Naive thymus-derived CD4-positive, alpha-beta T cell (primary cell): ENCODE data around the gene KLRF1. TPM values are rescaled to one million over a fixed set of nuclear protein-coding genes. Genes with fewer than 3 reads are reported as not detected.

ENCODE experiments used
- ATAC-seq: fragments of 150-1000 bp; cut with Tn5 transposase; 2 replicates; pipeline ENCODE4 v1.10.0; 2021; ENCODE audit warnings: mild to moderate bottlenecking, moderate library complexity
- CTCF ChIA-PET: fragments of 350-600 bp; sonication (Branson Sonifier 250); formaldehyde crosslinking; loops from one replicate; lab custom pipeline; 2021; ENCODE audit warnings: antibody characterized with exemption; lab: Charles Lee
- POLR2A ChIA-PET: fragments of 350-600 bp; sonication (Branson Sonifier 250); formaldehyde crosslinking; loops from one replicate; lab custom pipeline; 2021; ENCODE audit warnings: antibody characterized with exemption, inconsistent platforms; lab: Charles Lee
- DNase-seq, 9 donors: peaks; one replicate each; pipeline versions ENCODE4 v3.0.0 to v3.0.0-alpha.2; 2020 to 2022; ENCODE audit warnings: mixed read lengths in 1 of 9
- H3K27ac ChIP-seq: one replicate; pipeline ENCODE4 v1.7.0; 2013; ENCODE audit warnings: mild to moderate bottlenecking, low read depth, low read length, moderate library complexity
- H3K27me3 ChIP-seq, 2 donors: one replicate each; pipeline ENCODE4 v1.7.0; 2013; ENCODE audit warnings: low read length in 2 of 2, mild to moderate bottlenecking in 2 of 2, moderate library complexity in 2 of 2; ENCODE audit not compliant: control insufficient read depth in 2 of 2, insufficient read depth in 2 of 2
- H3K36me3 ChIP-seq, 3 experiments: 1 replicate in 2 of 3; 2 replicates in 1 of 3; pipeline ENCODE4 v1.7.0; 2013; ENCODE audit warnings: low read length in 3 of 3, mild to moderate bottlenecking in 3 of 3, moderate library complexity in 1 of 3; ENCODE audit not compliant: insufficient read depth in 3 of 3, control insufficient read depth in 2 of 3
- H3K4me1 ChIP-seq, 2 donors: one replicate each; pipeline ENCODE4 v1.7.0; 2013; ENCODE audit warnings: low read length in 2 of 2, mild to moderate bottlenecking in 2 of 2, moderate library complexity in 1 of 2; ENCODE audit not compliant: control insufficient read depth in 2 of 2, insufficient read depth in 2 of 2
- H3K4me3 ChIP-seq: 2 replicates; pipeline ENCODE4 v1.7.0; 2013; ENCODE audit warnings: mild to moderate bottlenecking, low read length
- H3K9me3 ChIP-seq, 3 experiments: 1 replicate in 2 of 3; 2 replicates in 1 of 3; pipeline ENCODE4 v1.7.0; 2013; ENCODE audit warnings: low read length in 3 of 3; ENCODE audit not compliant: control insufficient read depth in 2 of 3
- H3K27ac Mint-ChIP-seq, 9 donors: one replicate each; pipeline ENCODE4 v1.8.0; 2020 to 2022; ENCODE audit warnings: mixed read lengths in 9 of 9, mild to moderate bottlenecking in 8 of 9, moderate library complexity in 5 of 9, inconsistent platforms in 2 of 9
- H3K27me3 Mint-ChIP-seq, 5 donors: one replicate each; pipeline ENCODE4 v1.8.0; 2021 to 2022; ENCODE audit warnings: mixed read lengths in 5 of 5, mild to moderate bottlenecking in 1 of 5
- H3K36me3 Mint-ChIP-seq, 5 donors: one replicate each; pipeline ENCODE4 v1.8.0; 2020 to 2022; ENCODE audit warnings: mixed read lengths in 5 of 5, mild to moderate bottlenecking in 3 of 5, inconsistent platforms in 1 of 5
- H3K4me1 Mint-ChIP-seq, 7 donors: one replicate each; pipeline ENCODE4 v1.8.0; 2020 to 2022; ENCODE audit warnings: mixed read lengths in 7 of 7, mild to moderate bottlenecking in 3 of 7, inconsistent platforms in 1 of 7
- H3K4me3 Mint-ChIP-seq, 10 donors: one replicate each; pipeline ENCODE4 v1.8.0; 2020 to 2022; ENCODE audit warnings: mild to moderate bottlenecking in 10 of 10, mixed read lengths in 10 of 10, moderate library complexity in 6 of 10, inconsistent platforms in 2 of 10
- H3K9me3 Mint-ChIP-seq, 11 donors: one replicate each; pipeline ENCODE4 v1.8.0; 2020 to 2022; ENCODE audit warnings: mixed read lengths in 11 of 11, mild to moderate bottlenecking in 4 of 11, inconsistent platforms in 1 of 11, moderate library complexity in 1 of 11
- intact Hi-C, 2 donors: fragments of 100-400 bp; cut with micrococcal nuclease; formaldehyde crosslinking; loops; one replicate each; pipeline ENCODE4 v1.15.1; 2023
- polyA plus RNA-seq, 2 donors: library from polyadenylated mRNA; unstranded; fragments of 300-500 nt; fragmentation: Illumina TruSeq; gene quantifications; one replicate each; pipeline ENCODE4 v1.2.3, GENCODE V29; 2021
- total RNA-seq, 6 experiments: library from RNA in 5 of 6; stranded (reverse) in 5 of 6; gene quantifications; 1 replicate in 5 of 6; 2 replicates in 1 of 6; pipeline ENCODE4 v1.2.3 and lab custom pipeline; 2021 to 2026

KLRF1 gene
- total and polyA plus RNA-seq, 7 experiments from 2014 or later, result 0.35 to 34.8 (median 1.3) TPM

DNA sequence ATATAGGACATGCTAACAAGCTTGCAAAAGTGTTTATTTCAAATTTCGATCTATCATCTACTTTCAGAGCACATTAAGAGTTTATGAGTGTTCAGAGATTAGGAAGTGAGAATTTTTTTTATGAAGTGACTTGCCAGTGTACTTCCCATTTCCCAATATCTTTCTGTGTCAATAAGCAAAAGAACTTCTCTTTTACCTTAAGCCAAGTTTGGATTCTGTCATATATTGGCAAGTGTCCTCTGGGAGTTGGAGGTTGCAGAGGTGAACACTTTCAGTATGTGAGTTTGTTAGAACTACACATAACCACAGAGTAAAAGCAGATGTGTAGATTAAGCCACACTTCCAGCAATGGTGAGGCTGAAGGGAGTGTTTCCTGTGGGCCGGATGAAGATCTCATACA lies 16.6 kb upstream of the KLRF1 start:
- POLR2A ChIA-PET, result no interaction called here
- Mint-ChIP-seq H3K4me1 (peaks cover 6 to 27% (median 14%) of the 10 kb centered on the region in 7 donors), H3K4me3 (peak overlapping the region in 1 of 10 donors; percentile 44), H3K27ac (peak overlapping the region in 1 of 9 donors; percentile 5), H3K27me3 (peaks cover 0 to 42% (median 7%) of the 10 kb centered on the region in 5 donors), H3K36me3 (peaks cover 0 to 2% (median 0%) of the 10 kb centered on the region in 5 donors), H3K9me3 (no peaks in the 10 kb centered on the region)
- Histone ChIP-seq H3K27me3 (no peaks in the 10 kb centered on the region), H3K27ac (no peak overlapping the region), H3K9me3 (no peaks in the 10 kb centered on the region), H3K4me3 (no peak overlapping the region), H3K4me1 (no peaks in the 10 kb centered on the region), H3K36me3 (no peaks in the 10 kb centered on the region)
- intact Hi-C loops, result loop anchor here (5.0 kb wide), 2 partner anchors 132 to 197 kb away; no protein-coding TSS in a partner anchor
- CTCF ChIA-PET, result interaction anchor here (1.0 to 6.3 kb wide), 3 partner anchors 11 to 61 kb away, joined by 5 to 34 read pairs (median 5); no protein-coding TSS in a partner anchor
- ATAC-seq (no peak), DNase-seq (no peak)

DNA sequence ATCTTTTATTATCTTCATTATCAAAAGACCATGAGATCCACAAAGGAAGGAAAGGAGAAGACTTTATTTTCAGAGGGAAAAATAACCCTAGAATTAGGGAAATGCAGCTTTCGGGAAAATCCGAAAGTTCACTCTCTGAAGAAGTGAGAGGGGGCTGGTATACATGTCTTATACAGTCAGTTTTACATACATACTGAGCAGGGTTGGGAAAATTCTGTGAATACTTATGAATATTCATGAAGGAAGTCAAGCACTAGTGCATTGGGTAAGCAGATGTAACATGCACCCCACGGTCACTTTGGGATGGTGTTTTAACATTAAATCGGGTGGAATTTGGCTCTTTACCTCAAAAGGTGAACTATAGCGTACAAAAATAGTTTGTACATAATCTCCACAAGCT lies 15.7 kb upstream of the KLRF1 start:
- H3K4me3 Mint-ChIP-seq, result no peak overlapping the region
- peaks cover 6 to 27% (median 14%) of the 10 kb centered on the region in 7 donors for H3K4me1 Mint-ChIP-seq
- H3K9me3 Mint-ChIP-seq, result no peaks in the 10 kb centered on the region
- H3K27me3 Mint-ChIP-seq, result peaks cover 0 to 40% (median 7%) of the 10 kb centered on the region in 5 donors
- Histone ChIP-seq H3K4me1 (no peaks in the 10 kb centered on the region), H3K9me3 (no peaks in the 10 kb centered on the region), H3K36me3 (no peaks in the 10 kb centered on the region), H3K27me3 (no peaks in the 10 kb centered on the region), H3K4me3 (no peak overlapping the region), H3K27ac (no peak overlapping the region)
- intact Hi-C loops, result loop anchor here (5.0 kb wide), 2 partner anchors 131 to 196 kb away; no protein-coding TSS in a partner anchor
- ATAC-seq, result no peak
- no peak for DNase-seq
- peaks cover 0 to 2% (median 0%) of the 10 kb centered on the region in 5 donors for H3K36me3 Mint-ChIP-seq
- POLR2A ChIA-PET, result interaction anchor here (1.0 to 4.0 kb wide), 2 partner anchors 56 to 115 kb away, joined by 3 to 25 read pairs; partner anchors contain the start of gene CLEC2B
- CTCF ChIA-PET, result interaction anchor here (0.6 to 1.3 kb wide), 4 partner anchors 11 to 101 kb away, joined by 3 to 5 read pairs (median 4); no protein-coding TSS in a partner anchor
- no peak overlapping the region for H3K27ac Mint-ChIP-seq

- H3K4me1 Mint-ChIP-seq, result peaks cover 9 to 30% (median 14%) of the 10 kb centered on the region in 7 donors
- peak; percentile 85 to 98 (median 94) for DNase-seq
- peak; percentile 99 for ATAC-seq
These were observed 13.2 kb upstream of the KLRF1 start for GRCh38 chr12:9813821-9814798.

GRCh38 chr12:9820281-9820930 lies 6.9 kb upstream of the KLRF1 start:
- H3K36me3 ChIP-seq, result no peaks in the 10 kb centered on the region
- H3K9me3 ChIP-seq, result no peaks in the 10 kb centered on the region
- intact Hi-C loops, result no loop called here
- CTCF ChIA-PET, result interaction anchor here (0.6 kb wide), 2 partner anchors 86 to 214 kb away, joined by 3 read pairs; no protein-coding TSS in a partner anchor
- no peak for DNase-seq
- Mint-ChIP-seq H3K9me3 (peaks cover 0 to 7% (median 0%) of the 10 kb centered on the region in 11 donors), H3K27me3 (peaks cover 0 to 55% (median 0%) of the 10 kb centered on the region in 5 donors), H3K4me1 (peaks cover 0 to 21% (median 6%) of the 10 kb centered on the region in 7 donors), H3K4me3 (peak overlapping the region in 1 of 10 donors; percentile 60), H3K27ac (no peak overlapping the region), H3K36me3 (peaks cover 0 to 5% (median 0%) of the 10 kb centered on the region in 5 donors)
- H3K4me1 ChIP-seq, result no peaks in the 10 kb centered on the region
- no peak for ATAC-seq
- no peak overlapping the region for H3K4me3 ChIP-seq
- POLR2A ChIA-PET, result no interaction called here
- no peaks in the 10 kb centered on the region for H3K27me3 ChIP-seq
- no peak overlapping the region for H3K27ac ChIP-seq

More at GRCh38 chr12:9813821-9814798, 13.2 kb upstream of the KLRF1 start:
- Histone ChIP-seq H3K4me1 (no peaks in the 10 kb centered on the region), H3K9me3 (no peaks in the 10 kb centered on the region), H3K4me3 (peak overlapping the region; percentile 70), H3K27me3 (no peaks in the 10 kb centered on the region), H3K36me3 (no peaks in the 10 kb centered on the region), H3K27ac (peak overlapping the region; percentile 71)
- no peaks in the 10 kb centered on the region for H3K9me3 Mint-ChIP-seq
- H3K27ac Mint-ChIP-seq, result peak overlapping the region; percentile 75 to 97 (median 90)
- peak overlapping the region; percentile 85 to 97 (median 92) for H3K4me3 Mint-ChIP-seq
- H3K36me3 Mint-ChIP-seq, result peaks cover 0 to 2% (median 0%) of the 10 kb centered on the region in 5 donors
- ChIA-PET POLR2A (interaction anchor here (0.6 to 4.0 kb wide), 12 partner anchors 15 to 377 kb away, joined by 3 to 25 read pairs (median 5); partner anchors contain the start of genes CD69, CLEC2A and CLEC2B), CTCF (interaction anchor here (0.5 to 3.5 kb wide), 22 partner anchors 15 to 376 kb away, joined by 3 to 43 read pairs (median 4); partner anchors contain the start of gene CLEC2A)
- intact Hi-C loops, result loop anchor here (1.0 to 5.0 kb wide), 14 partner anchors 13 to 377 kb away; partner anchors contain the start of genes CLEC2B (in 2 of the 2) and KLRF1 (in 1 of the 2)
- H3K27me3 Mint-ChIP-seq, result peaks cover 0 to 35% (median 5%) of the 10 kb centered on the region in 5 donors

DNA sequence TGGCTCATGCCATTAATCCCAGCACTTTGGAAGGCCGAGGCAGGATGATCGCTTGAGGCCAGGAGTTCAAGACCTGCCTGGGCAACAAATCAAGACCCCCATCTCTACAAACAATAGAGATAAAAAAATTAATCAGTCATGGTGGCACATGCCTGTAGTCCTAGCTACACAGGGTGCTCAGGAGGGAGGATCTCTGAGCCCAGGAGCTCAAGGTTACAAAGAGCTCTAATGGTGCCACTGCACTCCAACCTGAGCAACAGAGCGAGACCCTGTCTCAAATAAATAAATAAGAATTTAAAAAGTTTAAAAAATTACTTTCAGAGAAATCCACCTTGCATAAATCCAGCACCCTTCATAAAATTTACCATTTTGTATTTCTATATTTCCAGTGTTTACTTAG lies 2.2 kb downstream of the KLRF1 start:
- intact Hi-C loops, result no loop called here
- H3K4me1 ChIP-seq, result no peaks in the 10 kb centered on the region
- no peaks in the 10 kb centered on the region for H3K9me3 ChIP-seq
- no peaks in the 10 kb centered on the region for H3K36me3 Mint-ChIP-seq
- H3K4me1 Mint-ChIP-seq, result peaks cover 0 to 4% (median 0%) of the 10 kb centered on the region in 7 donors
- H3K27me3 Mint-ChIP-seq, result peaks cover 0 to 35% (median 0%) of the 10 kb centered on the region in 5 donors
- no peak for DNase-seq
- no peaks in the 10 kb centered on the region for H3K27me3 ChIP-seq
- peaks cover 0 to 2% (median 0%) of the 10 kb centered on the region in 11 donors for H3K9me3 Mint-ChIP-seq
- no peak overlapping the region for H3K27ac ChIP-seq
- no peak overlapping the region for H3K27ac Mint-ChIP-seq
- CTCF ChIA-PET, result no interaction called here
- POLR2A ChIA-PET, result no interaction called here
- H3K36me3 ChIP-seq, result no peaks in the 10 kb centered on the region
- H3K4me3 Mint-ChIP-seq, result peak overlapping the region in 1 of 10 donors; percentile 80
- no peak overlapping the region for H3K4me3 ChIP-seq
- no peak for ATAC-seq

- no peak overlapping the region for H3K27ac Mint-ChIP-seq
- no peak overlapping the region for H3K27ac ChIP-seq
- H3K4me1 ChIP-seq, result no peaks in the 10 kb centered on the region
- intact Hi-C loops, result no loop called here
- H3K4me3 Mint-ChIP-seq, result peak overlapping the region in 1 of 10 donors; percentile 78
- H3K9me3 Mint-ChIP-seq, result peaks cover 0 to 2% (median 0%) of the 10 kb centered on the region in 11 donors
- no peaks in the 10 kb centered on the region for H3K27me3 ChIP-seq
- H3K36me3 ChIP-seq, result no peaks in the 10 kb centered on the region
- H3K4me3 ChIP-seq, result no peak overlapping the region
- ATAC-seq, result no peak
- H3K36me3 Mint-ChIP-seq, result no peaks in the 10 kb centered on the region
- ChIA-PET CTCF (no interaction called here), POLR2A (no interaction called here)
- H3K4me1 Mint-ChIP-seq, result peaks cover 0 to 4% (median 0%) of the 10 kb centered on the region in 7 donors
- H3K9me3 ChIP-seq, result no peaks in the 10 kb centered on the region
- H3K27me3 Mint-ChIP-seq, result peaks cover 0 to 30% (median 0%) of the 10 kb centered on the region in 5 donors
- no peak for DNase-seq
These were observed 2.7 kb downstream of the KLRF1 start for GRCh38 chr12:9829982-9830381.
